8988T (cell line): ENCODE measurements around the gene SGPL1.

Source experiments
- DNase-seq: peaks from one replicate; pipeline ENCODE4 v3.0.0; 2011

The SGPL1 gene

DNA sequence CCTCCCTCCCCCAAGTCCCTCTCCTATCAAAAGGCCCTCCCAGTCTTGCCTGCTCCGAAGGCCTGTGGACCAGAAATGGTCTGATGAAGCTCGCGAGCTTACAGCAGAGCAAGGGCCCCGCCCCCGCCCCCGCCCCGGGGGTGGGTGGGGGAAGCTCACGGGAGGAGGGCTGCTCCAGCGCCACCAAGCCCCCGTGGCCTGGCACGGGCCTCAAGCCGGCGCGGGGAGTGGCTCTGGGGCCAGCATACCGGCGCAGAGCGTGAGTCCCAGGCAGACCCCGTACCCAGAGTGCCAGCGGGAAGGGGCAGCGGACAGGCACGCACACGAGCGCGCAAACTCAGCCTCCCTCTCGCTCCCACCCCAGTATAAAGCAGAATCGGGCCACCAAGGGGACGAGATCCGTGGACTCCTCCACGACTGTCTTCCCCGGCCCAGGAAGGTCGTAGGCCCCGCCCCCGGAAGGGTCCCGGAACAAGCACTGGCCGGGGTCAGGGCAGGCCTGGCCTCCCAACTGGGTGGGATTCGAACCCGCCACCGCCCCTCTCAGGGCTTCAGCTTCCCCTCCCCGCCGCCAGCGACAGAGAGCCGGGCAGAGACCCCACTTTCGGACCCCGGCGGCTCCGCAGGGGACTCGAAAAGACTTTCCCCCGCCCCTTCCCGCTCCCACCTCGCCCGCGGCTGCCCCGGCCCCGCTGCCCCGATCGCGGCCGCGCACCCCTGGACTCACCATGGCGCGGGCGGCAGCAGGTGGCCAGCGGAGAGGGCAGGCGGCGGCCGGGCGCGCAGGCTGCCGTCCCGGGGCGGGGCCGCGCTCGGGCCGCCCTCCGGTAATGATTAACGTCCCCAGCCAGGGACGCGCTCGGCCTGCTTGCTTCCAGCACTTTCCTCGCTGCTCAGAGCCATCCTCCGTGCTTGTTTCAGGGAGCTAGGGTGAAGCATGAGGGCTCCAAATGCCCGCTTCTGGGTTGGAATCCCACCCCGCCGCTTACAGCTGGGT, 72.4 kb downstream of the SGPL1 start, which contains the start of gene PCBD1:
TSS of gene PCBD1 (minus strand) at position 762 of the 997 bp plus-strand sequence. CDS start at position 730, 32 bp downstream.
- peak; percentile 88 for DNase-seq

DNA sequence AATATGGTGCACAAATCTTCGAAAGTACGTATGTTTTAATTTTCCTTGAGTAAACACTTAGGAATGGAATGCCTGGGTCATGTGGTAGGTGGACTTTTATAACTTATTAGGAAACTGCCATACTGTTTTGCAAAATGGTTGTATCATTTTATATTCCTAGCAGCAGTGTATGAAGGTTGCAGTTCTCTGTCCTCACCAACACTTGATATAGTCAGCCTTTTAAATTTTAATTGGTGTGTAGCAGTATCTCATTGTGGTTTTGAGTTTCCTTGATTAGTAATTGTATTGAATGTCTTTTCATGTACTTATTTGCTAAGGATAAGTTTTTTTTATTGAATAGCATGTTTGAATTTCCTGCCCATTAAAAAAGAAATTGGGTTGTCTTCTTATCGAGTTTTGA, 73.5 kb downstream of the SGPL1 start:
- no peak for DNase-seq

DNA sequence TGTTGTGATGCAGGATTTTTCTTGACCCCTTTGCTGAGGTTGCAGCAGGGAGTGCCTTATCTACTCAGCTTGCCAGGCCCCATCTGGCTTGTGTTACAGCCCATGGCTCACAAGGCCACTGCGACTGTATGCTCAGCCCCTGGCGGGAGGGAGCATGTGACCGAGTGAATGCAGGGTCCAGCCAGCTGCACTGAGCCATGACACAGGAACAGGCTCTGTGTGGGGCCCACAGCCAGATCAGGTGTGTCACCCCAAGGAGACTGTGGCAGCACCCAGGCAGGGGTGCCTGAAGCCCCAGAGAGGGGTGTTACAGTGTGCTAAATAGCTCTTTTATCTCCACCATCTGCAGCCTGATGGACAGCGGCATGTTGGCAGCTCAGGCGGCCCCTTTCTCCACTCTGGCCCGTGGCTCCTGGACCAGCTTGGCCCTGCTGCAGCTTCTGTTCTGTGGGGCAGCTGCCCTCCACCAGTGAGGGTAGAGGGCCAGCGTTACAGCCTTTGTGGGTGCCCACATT, 75.2 kb downstream of the SGPL1 start:
- DNase-seq: no peak

- DNase-seq: no peak
Measured at GRCh38 chr10:70891627-70892026, 75.9 kb downstream of the SGPL1 start.

DNA sequence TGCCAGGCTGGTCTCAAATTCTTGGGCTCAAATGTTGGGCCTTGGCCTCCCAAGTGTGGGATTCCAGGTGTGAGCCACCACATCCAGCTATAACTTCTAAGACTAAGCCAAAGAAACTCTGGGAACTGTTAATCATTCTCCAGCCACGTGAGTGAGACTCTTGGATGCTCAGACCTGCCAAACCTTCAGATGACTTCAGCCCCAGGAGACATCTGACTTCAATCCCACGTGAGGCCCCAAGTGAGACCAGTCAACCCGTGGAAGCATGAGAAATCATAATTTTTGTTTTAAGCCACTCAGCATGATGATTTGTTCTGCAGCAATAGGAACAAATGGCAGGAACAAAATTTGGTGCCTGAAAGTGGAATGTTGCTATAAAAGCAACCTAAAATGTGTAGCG, 76.9 kb downstream of the SGPL1 start:
- DNase-seq: no peak

DNA sequence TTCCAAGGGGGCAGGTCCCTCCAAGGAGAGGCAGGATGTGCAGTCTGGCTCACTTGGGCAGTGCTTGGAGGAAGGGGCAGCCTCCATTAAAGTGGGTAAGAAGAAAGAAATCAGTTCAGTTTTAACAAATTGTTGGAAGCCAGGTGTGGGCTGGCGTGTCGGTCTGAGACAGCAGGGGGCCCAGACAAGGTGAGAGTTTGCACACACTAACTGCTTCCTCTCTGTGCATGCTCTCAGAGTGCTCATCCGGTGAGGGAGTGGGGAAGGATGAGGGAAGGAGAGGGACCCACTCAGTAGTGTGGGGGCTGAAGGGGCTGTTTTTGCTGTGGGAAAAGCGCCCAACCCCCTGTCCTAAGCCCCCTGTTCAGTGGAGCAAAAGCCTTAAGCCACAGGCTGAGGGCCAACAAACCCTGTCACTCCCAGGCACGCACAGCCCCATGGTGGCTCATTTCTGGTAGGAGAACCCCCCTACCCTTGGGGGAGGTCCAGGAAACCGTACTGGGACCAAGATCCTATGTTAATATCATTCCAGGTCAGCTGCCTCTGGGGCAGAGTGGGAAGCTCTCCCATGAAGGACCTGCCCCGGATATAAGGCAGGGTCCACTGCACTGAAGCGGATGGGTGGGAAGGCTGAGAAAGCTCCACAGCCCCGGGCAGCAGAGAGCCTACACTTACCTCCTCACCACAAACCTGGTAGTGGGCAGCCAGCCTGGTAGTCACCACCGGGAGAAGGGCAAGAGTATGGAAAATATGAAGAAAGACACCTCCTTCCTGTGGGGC, 77.7 kb downstream of the SGPL1 start:
- no peak for DNase-seq

GRCh38 chr10:70894416-70894815, 78.7 kb downstream of the SGPL1 start:
- no peak for DNase-seq

DNA sequence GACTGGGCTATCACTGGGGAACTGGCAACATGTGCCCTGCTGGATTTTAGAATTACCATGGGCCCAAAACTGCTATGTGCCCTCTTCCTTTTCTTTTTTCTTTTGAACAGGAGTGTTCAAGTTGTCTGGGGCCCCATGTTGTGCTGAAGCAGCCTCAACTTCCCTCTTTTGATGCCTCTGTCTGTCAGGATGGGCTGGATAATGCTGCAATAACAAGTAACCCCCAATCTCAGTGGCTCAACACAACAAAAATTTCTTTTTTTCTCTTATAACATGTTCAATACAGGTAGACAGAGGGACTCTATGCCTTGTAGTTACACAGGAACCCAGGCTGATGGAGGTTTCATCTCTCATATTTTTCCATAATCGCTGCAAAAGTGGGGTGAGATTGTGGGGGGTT, 80.8 kb downstream of the SGPL1 start:
- no peak for DNase-seq

GRCh38 chr10:70898687-70899086, 82.9 kb downstream of the SGPL1 start:
- DNase-seq: no peak

DNA sequence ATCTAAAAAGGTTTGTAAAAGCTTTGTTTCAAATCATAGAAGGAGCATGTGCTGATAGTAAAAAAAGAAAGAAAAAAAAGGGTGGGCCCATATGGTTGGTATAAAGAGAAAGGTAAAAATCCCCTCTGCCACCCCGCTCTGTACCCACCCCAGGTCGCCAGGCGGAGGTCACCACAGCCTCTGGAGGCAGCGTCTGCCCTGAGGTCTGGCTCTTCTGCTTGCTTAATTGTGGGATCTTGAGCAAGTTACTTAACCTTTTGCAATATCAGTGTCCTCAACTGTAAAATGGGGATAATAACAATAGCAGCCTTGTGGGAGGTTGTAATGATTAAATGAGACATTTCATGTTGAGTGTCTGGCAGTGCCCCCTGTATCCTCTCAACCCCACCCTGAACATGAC, 83.3 kb downstream of the SGPL1 start:
- no peak for DNase-seq

DNA sequence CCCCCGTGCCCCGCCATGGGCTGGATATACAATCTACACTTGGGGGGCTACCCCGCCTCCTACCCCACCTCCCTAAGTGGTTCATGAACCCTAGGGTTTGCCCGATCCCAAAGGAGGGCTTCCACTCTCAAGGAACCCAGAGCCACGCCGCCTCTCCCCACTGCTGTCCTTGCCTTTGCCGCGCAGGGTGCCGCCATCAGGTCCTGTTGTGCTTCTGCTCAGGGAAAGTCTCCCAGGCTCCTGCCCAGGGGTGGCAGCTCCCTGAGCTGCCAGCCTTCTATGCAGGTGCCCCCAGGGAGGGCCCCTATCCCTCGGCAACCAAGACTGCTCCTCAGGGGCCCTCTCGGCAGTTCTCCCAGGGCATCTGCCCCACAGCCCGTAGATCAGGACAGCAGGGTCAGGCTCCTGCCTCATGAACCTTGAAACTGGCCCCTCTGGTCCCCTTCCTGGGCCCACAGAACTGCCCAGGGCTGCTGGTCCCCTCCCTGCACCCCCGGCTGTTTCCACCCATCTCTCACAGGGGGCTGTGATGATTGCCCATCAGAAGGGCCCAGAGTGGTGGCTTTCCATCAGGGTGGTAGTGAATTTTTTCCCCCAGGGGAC, 85.6 kb downstream of the SGPL1 start:
- DNase-seq: no peak

- DNase-seq: no peak
Measured at GRCh38 chr10:70902661-70903261, 87.0 kb downstream of the SGPL1 start.

DNA sequence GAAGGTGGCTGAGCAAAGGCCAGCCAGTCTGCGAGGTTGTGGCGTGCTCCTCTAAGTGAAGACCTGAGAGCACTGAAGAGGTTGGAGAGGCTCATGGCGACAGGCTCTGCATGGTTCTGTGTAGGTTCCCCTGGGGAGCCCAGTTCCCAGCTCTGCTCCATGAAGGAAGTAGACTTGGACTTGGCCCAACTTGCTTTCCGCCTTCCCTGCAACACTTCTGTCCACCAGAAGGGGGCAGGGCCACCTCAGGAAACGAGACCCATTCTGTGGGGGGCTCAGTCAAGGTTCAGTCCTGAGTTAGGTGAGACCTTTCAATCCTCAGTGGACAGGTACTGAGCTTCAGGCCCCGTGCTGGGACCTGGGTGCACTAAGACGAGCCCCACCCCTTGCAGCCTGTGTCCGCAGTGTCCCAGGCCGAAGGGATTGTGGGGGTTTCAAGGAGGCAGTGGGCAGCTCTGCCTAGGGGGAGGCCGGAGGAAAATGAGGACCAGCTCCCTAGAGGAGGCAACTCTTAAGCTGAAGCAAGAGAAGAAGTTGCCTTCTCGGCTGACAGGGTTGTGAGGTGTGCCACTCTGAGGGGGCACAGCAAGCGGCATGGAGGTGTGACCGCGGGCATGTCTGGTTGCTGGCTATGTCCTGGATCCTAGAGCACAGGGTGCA, 87.6 kb downstream of the SGPL1 start:
- DNase-seq: peak; percentile 66

DNA sequence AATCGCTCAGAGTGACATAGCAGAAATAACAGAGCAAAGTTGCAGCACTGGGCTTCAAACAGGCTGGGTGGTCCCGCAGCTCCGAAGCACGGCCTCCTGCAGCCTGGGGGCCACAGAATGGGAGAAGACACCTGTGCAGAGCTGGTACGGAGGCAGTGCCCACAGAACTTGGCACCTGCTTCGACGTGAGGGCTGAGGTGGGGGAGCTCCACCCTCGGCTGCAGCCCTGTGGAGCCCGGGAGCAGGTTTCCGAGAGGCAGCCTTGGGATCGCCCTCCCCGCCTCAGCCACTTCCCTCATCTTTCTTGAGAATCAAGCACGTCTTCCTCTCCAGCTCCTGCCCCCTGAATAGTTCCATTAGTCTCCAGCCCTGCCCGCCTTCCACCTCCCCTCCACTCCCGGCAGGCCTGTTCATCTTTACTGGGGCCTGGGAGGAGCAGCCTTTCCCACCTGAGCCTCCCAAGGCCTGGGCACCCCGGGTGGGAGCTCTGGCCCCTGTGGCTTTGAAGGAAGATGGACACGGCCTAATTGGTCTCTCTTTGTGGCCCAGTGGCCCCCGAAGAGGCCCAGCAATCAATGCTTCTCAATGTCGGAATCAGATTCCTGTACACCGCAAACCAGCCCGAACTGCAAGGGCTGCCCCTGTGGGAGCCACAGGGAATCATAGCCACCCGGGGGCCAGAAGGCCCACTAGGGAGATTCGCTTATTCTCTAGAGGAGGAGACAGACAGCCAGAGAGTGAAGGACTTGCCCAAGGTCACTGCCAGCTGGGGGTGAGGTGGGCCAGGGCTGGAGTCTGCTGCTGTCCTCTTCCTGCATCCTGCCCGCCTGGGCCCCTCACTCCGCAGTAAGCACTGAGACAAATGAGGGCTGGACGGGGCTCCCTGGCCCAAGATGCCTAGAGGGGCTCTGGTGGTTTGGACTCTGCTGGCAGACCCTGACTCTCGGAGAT, 89.6 kb downstream of the SGPL1 start:
- no peak for DNase-seq

- no peak for DNase-seq
Measured at GRCh38 chr10:70906031-70906783, 90.5 kb downstream of the SGPL1 start.

GRCh38 chr10:70906953-70907636, 91.3 kb downstream of the SGPL1 start:
- no peak for DNase-seq

DNA sequence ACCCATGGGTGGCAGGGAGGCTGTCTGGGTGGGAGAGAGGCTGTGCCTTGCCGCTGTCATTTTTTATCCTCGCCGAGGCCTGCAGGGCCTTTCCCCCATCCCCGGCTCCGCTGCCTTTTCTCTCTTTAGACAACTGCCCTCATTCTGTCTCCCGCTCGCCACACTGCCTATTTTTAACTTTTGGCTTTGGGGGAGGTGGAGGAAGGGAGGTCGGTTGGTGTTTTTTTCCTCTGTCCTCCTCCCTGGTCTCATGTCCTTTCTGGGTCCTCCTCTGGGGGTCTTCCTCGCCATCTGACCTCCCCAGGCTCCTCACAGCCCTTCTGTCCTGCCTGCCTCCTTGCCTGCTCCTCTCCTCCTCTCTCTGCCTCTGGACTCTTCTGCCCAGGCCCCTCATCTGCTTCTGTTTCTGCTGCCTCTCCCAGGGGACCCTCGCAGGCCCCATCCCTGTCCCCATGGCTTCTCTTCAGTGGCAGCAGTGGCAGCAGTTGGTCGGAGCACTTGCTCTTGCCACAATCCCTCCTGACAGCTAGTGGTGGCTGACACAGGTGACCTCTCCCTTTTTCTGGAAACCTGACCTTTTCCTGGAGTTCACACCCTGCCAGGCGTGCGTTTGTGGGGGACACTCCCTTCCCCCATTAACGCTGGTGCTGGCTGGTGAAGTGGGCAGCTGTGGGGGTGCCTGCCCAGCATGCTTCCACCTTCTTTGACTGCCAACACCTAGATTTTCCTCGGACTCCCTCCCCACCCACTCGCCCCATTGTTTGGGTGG, 92.1 kb downstream of the SGPL1 start:
- no peak for DNase-seq

- no peak for DNase-seq
Measured at GRCh38 chr10:70908406-70909296, 92.9 kb downstream of the SGPL1 start.
